Panc1 (cell line): Measurements from ENCODE around the gene SEC16A. TPM values are rescaled to one million over a fixed set of nuclear protein-coding genes. Genes with fewer than 3 reads are reported as not detected.

Source experiments
- ATAC-seq: fragments of 200-7000 bp; cut with Tn5 transposase; 2 replicates; pipeline ENCODE4 v1.9.1; 2020; ENCODE audit warnings: mild to moderate bottlenecking, moderate library complexity
- BruUV-seq: library from RNA; stranded (reverse); fragments of 400-500 nt; replicated peaks from 2 replicates; lab custom pipeline; 2021; lab: Mats Ljungman, UMichigan
- CTCF ChIA-PET: fragments of 300-600 bp; sonication (Branson Sonifier 250); formaldehyde crosslinking; loops from one replicate; lab custom pipeline; 2022; ENCODE audit warnings: antibody characterized with exemption; lab: Charles Lee
- POLR2A ChIA-PET: fragments of 300-600 bp; sonication (Branson Sonifier 250); formaldehyde crosslinking; loops from one replicate; lab custom pipeline; 2022; ENCODE audit warnings: antibody characterized with exemption; lab: Charles Lee
- DNase-seq: peaks from one replicate; pipeline ENCODE4 v3.0.0-alpha.2; 2010; ENCODE audit warnings: low read depth, low spot score
- H3K27ac ChIP-seq: 2 replicates; pipeline ENCODE4 v1.5.1; 2011; ENCODE audit warnings: mild to moderate bottlenecking, low read length, inconsistent platforms
- H3K27me3 ChIP-seq: fragments of 200-500 bp; sonication (Bioruptor generic); 2 replicates; pipeline ENCODE4 v1.6.0; 2014; ENCODE audit warnings: low read length, inconsistent platforms; ENCODE audit not compliant: control insufficient read depth, insufficient read depth
- H3K36me3 ChIP-seq: fragments of 200-500 bp; sonication (Bioruptor generic); 2 replicates; pipeline ENCODE4 v1.5.1; 2014; ENCODE audit warnings: inconsistent platforms, mild to moderate bottlenecking, low read length, moderate library complexity; ENCODE audit not compliant: control insufficient read depth, insufficient read depth
- H3K4me1 ChIP-seq: 2 replicates; pipeline ENCODE4 v1.5.1; 2011; ENCODE audit warnings: inconsistent platforms, mild to moderate bottlenecking, low read length, moderate library complexity; ENCODE audit not compliant: control insufficient read depth, insufficient read depth
- H3K4me3 ChIP-seq, 2 experiments: 2 replicates each; pipeline ENCODE4 v1.5.1; 2011 to 2012; ENCODE audit warnings: low read depth in 2 of 2, low read length in 2 of 2, mild to moderate bottlenecking in 2 of 2, inconsistent platforms in 1 of 2, moderate library complexity in 1 of 2
- H3K9me3 ChIP-seq: fragments of 200-500 bp; sonication (Bioruptor generic); 2 replicates; pipeline ENCODE4 v1.5.1; 2014; ENCODE audit warnings: low read depth, mild to moderate bottlenecking, inconsistent platforms, low read length, moderate library complexity; ENCODE audit not compliant: control insufficient read depth, insufficient read depth
- POLR2AphosphoS5 ChIP-seq: IDR thresholded peaks from 2 replicates; pipeline ENCODE4 v1.6.1; 2012; ENCODE audit warnings: mild to moderate bottlenecking, low read depth, low read length, moderate library complexity
- REST ChIP-seq, 2 experiments: IDR thresholded peaks; 2 replicates each; pipeline ENCODE4 v1.6.1; 2011 to 2012; ENCODE audit warnings: low read depth in 2 of 2, control low read depth in 1 of 2, low read length in 1 of 2, mild to moderate bottlenecking in 1 of 2, moderate library complexity in 1 of 2; ENCODE audit not compliant: insufficient read depth in 1 of 2
- SIN3A ChIP-seq: IDR thresholded peaks from 2 replicates; pipeline ENCODE4 v1.6.1; 2012; ENCODE audit warnings: low read depth, mild to moderate bottlenecking, low read length, moderate library complexity, borderline replicate concordance; ENCODE audit not compliant: insufficient read depth
- TCF7L2 ChIP-seq: IDR thresholded peaks from 2 replicates; pipeline ENCODE4 v1.6.1; 2011; ENCODE audit warnings: mild to moderate bottlenecking, low read depth, low read length, inconsistent platforms
- in situ Hi-C: cut with HindIII; loops from 2 replicates; pipeline ENCODE4 v1.10.0; 2016; ENCODE audit warnings: low sequenced_read_pairs, low pct_unique_long_range_greater_than_20kb
- intact Hi-C: fragments of 100-400 bp; cut with micrococcal nuclease; formaldehyde crosslinking; loops from one replicate; pipeline ENCODE4 v1.10.0; 2022; ENCODE audit not compliant: unreplicated experiment
- total RNA-seq: library from RNA; stranded (reverse); gene quantifications from one replicate; pipeline ENCODE4 v1.2.1, GENCODE V29; 2021; ENCODE audit not compliant: unreplicated experiment
- TF ChIP-seq, protein P1 (sequence below): fragments of 450-650 bp; IDR thresholded peaks from 2 replicates; pipeline ENCODE4 v1.5.1; 2017; ENCODE audit warnings: mild to moderate bottlenecking

The SEC16A gene
- total RNA-seq, 1 experiment from 2014 or later: 76.5 TPM

- ATAC-seq (no peak), DNase-seq (no peak)
- H3K27ac ChIP-seq: no peak overlapping the region
- in situ Hi-C loops (no loop called here), intact Hi-C loops (no loop called here)
- no peak overlapping the region for H3K4me3 ChIP-seq
- H3K27me3 ChIP-seq: no peaks in the 10 kb centered on the region
- BruUV-seq: no TSS peak
- CTCF ChIA-PET: no interaction called here
- no peaks in the 10 kb centered on the region for H3K36me3 ChIP-seq
- TF ChIP-seq POLR2AphosphoS5 (no peak), TCF7L2 (no peak)
- H3K4me1 ChIP-seq: no peaks in the 10 kb centered on the region
- no peaks in the 10 kb centered on the region for H3K9me3 ChIP-seq
- POLR2A ChIA-PET: no interaction called here
Measured at GRCh38 chr9:136509549-136509948, 26.7 kb upstream of the SEC16A start.

GRCh38 chr9:136508729-136509500 lies 26.1 kb upstream of the SEC16A start:
- no peaks in the 10 kb centered on the region for H3K9me3 ChIP-seq
- ChIA-PET CTCF (interaction anchor here (0.6 kb wide), 1 partner anchor 43 kb away, joined by 3 read pairs; no protein-coding TSS in a partner anchor), POLR2A (no interaction called here)
- ATAC-seq (no peak), DNase-seq (no peak)
- H3K4me1 ChIP-seq: no peaks in the 10 kb centered on the region
- intact Hi-C loops (no loop called here), in situ Hi-C loops (no loop called here)
- no peak overlapping the region for H3K27ac ChIP-seq
- no peak for TF ChIP-seq POLR2AphosphoS5
- no peak for TF ChIP-seq SIN3A
- no peak for TF ChIP-seq TCF7L2
- TF ChIP-seq, protein P1, sequence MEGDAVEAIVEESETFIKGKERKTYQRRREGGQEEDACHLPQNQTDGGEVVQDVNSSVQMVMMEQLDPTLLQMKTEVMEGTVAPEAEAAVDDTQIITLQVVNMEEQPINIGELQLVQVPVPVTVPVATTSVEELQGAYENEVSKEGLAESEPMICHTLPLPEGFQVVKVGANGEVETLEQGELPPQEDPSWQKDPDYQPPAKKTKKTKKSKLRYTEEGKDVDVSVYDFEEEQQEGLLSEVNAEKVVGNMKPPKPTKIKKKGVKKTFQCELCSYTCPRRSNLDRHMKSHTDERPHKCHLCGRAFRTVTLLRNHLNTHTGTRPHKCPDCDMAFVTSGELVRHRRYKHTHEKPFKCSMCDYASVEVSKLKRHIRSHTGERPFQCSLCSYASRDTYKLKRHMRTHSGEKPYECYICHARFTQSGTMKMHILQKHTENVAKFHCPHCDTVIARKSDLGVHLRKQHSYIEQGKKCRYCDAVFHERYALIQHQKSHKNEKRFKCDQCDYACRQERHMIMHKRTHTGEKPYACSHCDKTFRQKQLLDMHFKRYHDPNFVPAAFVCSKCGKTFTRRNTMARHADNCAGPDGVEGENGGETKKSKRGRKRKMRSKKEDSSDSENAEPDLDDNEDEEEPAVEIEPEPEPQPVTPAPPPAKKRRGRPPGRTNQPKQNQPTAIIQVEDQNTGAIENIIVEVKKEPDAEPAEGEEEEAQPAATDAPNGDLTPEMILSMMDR: no peak
- TF ChIP-seq REST (IDR thresholded peaks at IDR 0.05; ENCODE audit: insufficient read depth in 1 of 2, low read depth in 2 of 2, low read length in 1 of 2): no peak
- no peaks in the 10 kb centered on the region for H3K36me3 ChIP-seq
- no TSS peak for BruUV-seq
- H3K4me3 ChIP-seq: no peak overlapping the region
- H3K27me3 ChIP-seq: no peaks in the 10 kb centered on the region

DNA sequence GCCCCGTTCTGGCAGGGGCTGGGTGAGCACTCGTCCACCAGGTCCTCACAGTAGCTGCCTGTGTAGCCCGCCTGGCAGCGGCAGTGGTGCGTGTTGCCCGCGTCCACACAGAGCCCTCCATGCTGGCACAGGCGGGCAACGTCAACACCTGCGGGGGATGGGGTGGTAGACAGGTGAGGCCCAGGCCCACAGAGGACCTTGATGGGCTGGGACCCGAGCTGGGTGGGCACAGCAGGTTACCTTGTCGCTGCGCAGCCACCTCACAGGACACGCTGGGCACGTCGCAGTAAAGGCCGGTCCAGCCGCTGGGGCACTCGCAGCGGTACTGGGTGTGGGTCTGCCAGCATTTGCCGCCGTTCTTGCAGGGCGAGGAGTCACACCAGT lies 25.1 kb upstream of the SEC16A start:
- POLR2A ChIA-PET: no interaction called here
- TF ChIP-seq, protein P1: no peak
- no peak for TF ChIP-seq REST (IDR thresholded peaks at IDR 0.05; ENCODE audit: insufficient read depth in 1 of 2, low read depth in 2 of 2, low read length in 1 of 2)
- Histone ChIP-seq H3K4me3 (no peak overlapping the region), H3K4me1 (no peaks in the 10 kb centered on the region), H3K9me3 (no peaks in the 10 kb centered on the region), H3K36me3 (no peaks in the 10 kb centered on the region), H3K27ac (no peak overlapping the region), H3K27me3 (no peaks in the 10 kb centered on the region)
- CTCF ChIA-PET: no interaction called here
- no TSS peak for BruUV-seq
- intact Hi-C loops (no loop called here), in situ Hi-C loops (no loop called here)
- ATAC-seq (no peak), DNase-seq (no peak)
